WERI-Rb-1 (cell line): ENCODE data around the gene KRTAP16-1.

Experiments used
- DNase-seq: peaks from one replicate; pipeline ENCODE4 v3.0.0-alpha.2; 2020
- H3K27ac ChIP-seq: fragments of 250-450 bp; sonication (Bioruptor Pico); 2 replicates; pipeline ENCODE4 v1.5.1; 2020; ENCODE audit warnings: mild to moderate bottlenecking, moderate library complexity
- H3K27me3 ChIP-seq: fragments of 250-450 bp; sonication (Bioruptor Pico); 2 replicates; pipeline ENCODE4 v1.5.1; 2021; ENCODE audit warnings: mild to moderate bottlenecking, low read depth, moderate library complexity; ENCODE audit not compliant: insufficient read depth, severe bottlenecking
- H3K36me3 ChIP-seq: fragments of 250-450 bp; sonication (Bioruptor Pico); 2 replicates; pipeline ENCODE4 v1.5.1; 2020; ENCODE audit warnings: mild to moderate bottlenecking, moderate library complexity
- H3K4me3 ChIP-seq: 2 replicates; pipeline ENCODE4 v1.5.1; 2011; ENCODE audit warnings: low read depth, mild to moderate bottlenecking, control low read depth, low read length
- H3K9me3 ChIP-seq: fragments of 250-450 bp; sonication (Bioruptor Pico); 2 replicates; pipeline ENCODE4 v1.5.1; 2021; ENCODE audit warnings: mild to moderate bottlenecking, moderate library complexity; ENCODE audit not compliant: severe bottlenecking
- TF ChIP-seq, protein P1 (sequence below): IDR thresholded peaks from 2 replicates; pipeline ENCODE4 v1.5.1; 2011; ENCODE audit warnings: low read depth, mild to moderate bottlenecking, control low read depth, inconsistent platforms, low read length

Gene KRTAP16-1

DNA sequence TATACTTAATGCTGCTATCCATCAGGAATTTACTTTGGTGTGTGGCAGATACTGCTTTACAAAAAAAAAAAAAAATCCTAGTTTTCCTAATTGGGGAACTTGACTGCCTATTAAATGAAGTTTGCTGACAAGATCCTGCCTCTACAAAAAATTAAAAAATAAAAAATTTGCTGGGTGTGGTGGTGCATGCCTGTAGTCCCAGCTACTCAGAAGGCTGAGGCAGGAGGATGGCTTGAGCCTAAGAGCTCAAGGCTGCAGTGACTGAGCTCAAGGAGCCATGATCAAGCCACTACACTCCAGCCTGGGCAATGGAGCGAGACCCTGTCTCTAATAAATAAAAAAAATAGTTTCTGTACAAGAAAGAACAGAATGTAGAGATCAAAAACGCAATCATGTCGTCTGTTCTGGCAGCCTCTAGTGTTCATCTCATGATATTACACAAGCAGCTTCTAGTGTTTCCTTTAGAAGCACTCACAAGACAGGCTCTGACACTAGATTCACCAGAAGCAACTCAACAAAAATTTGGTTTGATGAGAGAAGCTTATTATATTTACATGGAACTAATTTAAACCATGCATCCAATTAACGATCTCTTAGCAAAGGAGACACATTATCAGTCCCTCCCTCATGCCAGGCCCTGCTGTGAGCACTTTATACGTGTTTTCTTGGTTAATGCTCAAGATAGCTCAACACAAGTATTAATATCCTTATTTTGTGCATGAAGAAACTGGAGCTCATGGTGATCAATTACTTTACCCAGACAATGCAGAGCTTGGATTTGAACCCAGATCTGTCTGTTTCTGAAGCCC lies 13.2 kb upstream of the KRTAP16-1 start:
- no peaks in the 10 kb centered on the region for H3K36me3 ChIP-seq
- H3K27ac ChIP-seq: no peak overlapping the region
- H3K9me3 ChIP-seq: peaks cover 18% of the 10 kb centered on the region
- no peak overlapping the region for H3K4me3 ChIP-seq
- no peak for DNase-seq
- H3K27me3 ChIP-seq: peaks cover 92% of the 10 kb centered on the region
- TF ChIP-seq, protein P1, sequence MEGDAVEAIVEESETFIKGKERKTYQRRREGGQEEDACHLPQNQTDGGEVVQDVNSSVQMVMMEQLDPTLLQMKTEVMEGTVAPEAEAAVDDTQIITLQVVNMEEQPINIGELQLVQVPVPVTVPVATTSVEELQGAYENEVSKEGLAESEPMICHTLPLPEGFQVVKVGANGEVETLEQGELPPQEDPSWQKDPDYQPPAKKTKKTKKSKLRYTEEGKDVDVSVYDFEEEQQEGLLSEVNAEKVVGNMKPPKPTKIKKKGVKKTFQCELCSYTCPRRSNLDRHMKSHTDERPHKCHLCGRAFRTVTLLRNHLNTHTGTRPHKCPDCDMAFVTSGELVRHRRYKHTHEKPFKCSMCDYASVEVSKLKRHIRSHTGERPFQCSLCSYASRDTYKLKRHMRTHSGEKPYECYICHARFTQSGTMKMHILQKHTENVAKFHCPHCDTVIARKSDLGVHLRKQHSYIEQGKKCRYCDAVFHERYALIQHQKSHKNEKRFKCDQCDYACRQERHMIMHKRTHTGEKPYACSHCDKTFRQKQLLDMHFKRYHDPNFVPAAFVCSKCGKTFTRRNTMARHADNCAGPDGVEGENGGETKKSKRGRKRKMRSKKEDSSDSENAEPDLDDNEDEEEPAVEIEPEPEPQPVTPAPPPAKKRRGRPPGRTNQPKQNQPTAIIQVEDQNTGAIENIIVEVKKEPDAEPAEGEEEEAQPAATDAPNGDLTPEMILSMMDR: peak; percentile 91

DNA sequence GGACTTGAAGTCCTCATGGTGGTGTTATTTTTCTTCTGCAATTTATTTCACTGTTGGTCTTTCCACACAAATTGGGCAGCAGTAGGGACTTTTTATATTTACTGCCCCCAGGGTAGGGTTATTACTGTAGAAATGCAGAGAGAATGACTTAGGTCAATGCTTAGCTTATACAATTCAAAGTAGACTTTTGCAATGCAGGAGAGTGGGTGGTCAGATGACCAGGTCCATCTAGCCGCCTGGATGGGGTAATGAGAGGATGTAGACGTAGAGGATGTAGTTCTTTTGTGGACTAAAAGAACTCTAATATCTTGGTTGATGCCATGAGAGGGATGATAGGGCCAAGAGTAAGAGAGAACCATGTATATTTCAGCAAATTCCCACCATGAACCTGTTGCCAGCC lies 9.1 kb upstream of the KRTAP16-1 start:
- H3K27me3 ChIP-seq: peaks cover 91% of the 10 kb centered on the region
- peaks cover 18% of the 10 kb centered on the region for H3K9me3 ChIP-seq
- no peak for DNase-seq
- no peaks in the 10 kb centered on the region for H3K36me3 ChIP-seq
- H3K4me3 ChIP-seq: no peak overlapping the region
- H3K27ac ChIP-seq: no peak overlapping the region
- TF ChIP-seq, protein P1: no peak

DNA sequence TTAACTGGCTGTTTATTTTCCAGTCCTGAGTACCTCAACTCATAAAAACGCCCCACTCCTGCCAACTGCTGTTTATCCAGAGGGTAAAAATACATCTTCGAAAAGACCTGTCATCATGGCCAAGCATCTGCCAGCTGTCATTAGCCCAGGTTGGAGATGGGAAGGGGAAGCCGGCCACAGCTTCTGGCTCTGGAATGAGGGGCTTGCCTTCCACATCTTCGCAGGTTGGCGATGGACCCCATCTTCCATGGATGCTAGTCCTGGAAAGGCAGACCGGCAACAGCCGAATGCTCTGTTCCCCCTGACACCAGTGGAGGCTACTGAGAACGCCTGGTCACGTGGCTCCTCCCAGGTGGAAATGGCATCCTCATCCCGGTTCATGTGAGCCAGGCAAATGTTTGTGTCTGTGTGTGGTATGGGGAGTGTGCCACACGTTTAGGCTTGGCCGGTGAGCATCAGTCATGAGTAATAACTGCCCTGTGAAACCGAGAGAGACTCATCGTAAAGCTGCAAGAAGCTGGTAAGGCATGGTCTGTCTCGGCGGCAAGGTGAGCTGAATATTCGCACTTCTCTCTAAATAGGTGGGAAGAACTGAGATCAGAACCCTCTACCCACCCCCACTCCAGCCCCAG lies 6.8 kb upstream of the KRTAP16-1 start:
- H3K4me3 ChIP-seq: no peak overlapping the region

DNA sequence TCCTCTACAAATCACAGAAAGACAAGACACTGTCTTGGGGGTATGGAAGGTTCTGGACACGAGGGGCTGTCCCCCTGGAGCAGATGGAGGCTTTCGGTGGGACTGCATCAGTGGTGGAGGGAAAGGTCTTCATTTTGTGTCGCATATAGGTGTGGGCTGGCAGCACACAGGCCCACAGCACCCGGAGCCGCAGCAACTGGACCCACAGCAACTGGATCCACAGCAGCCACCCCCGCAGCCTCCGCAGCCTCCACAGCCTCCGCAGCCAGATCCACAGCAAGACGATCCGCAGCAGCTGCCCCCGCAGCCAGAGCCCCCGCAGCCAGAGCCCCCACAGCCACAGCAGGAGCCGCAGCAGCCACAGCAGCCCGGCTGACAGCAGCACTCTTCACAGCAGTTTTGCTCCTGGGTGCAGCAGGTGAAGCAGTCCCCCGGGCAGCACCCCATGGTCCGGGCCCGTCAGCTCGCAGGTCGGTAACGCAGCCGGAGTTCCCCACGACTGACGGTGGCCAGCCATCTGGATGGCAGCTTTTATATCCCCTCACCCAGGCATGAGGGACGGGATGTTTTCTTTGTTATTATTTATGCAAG lies 6.2 kb upstream of the KRTAP16-1 start, which contains the start of gene KRTAP17-1:
KRTAP17-1 (minus strand) TSS at position 507 of the 591 bp plus-strand sequence; CDS start at position 447, 60 bp downstream.
- no peak within 1 kb of the TSS for H3K27ac ChIP-seq
- peaks cover 11% of the 10 kb centered on the region for H3K9me3 ChIP-seq
- H3K27me3 ChIP-seq: peaks cover 96% of the 10 kb centered on the region
- no peak for DNase-seq
- no peak within 1 kb of the TSS for H3K4me3 ChIP-seq
- TF ChIP-seq, protein P1: no peak
- no peaks in the 10 kb centered on the region for H3K36me3 ChIP-seq

More for the DNA sequence above, 6.8 kb upstream of the KRTAP16-1 start:
- no peaks in the 10 kb centered on the region for H3K36me3 ChIP-seq
- peaks cover 96% of the 10 kb centered on the region for H3K27me3 ChIP-seq
- TF ChIP-seq, protein P1: no peak
- no peak for DNase-seq
- peaks cover 17% of the 10 kb centered on the region for H3K9me3 ChIP-seq
- no peak overlapping the region for H3K27ac ChIP-seq

DNA sequence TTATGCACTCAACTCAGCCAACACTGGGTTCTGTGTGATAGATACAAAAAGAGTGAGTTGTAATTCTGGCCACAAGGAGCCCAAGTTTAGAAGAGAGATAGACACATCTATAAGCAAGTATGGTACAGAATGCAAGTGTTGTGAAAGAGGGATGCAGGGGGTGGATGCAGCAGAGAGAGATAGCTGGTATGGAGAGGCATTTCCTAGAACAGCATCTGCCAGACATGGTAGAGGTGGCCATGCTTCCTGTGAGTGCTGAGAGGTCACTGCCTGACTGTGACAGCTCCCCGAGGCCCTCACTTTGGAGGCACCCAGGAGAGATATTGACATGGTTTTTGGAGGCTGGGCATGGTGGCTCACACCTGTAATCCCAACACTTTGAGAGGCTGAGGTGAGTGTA lies 2.0 kb upstream of the KRTAP16-1 start:
- DNase-seq: no peak
- TF ChIP-seq, protein P1: no peak
- Histone ChIP-seq H3K9me3 (no peaks in the 10 kb centered on the region), H3K4me3 (no peak overlapping the region), H3K36me3 (no peaks in the 10 kb centered on the region), H3K27me3 (peaks cover 96% of the 10 kb centered on the region), H3K27ac (no peak overlapping the region)
